HCT116 (cell line): Measurements from ENCODE around the gene SCO1. TPM values are rescaled to one million over a fixed set of nuclear protein-coding genes. Genes with fewer than 3 reads are reported as not detected.

ENCODE experiments used
- ATAC-seq: fragments of 200-7000 bp; cut with Tn5 transposase; 2 replicates; pipeline ENCODE4 v1.9.1; 2020; ENCODE audit warnings: mild to moderate bottlenecking, moderate library complexity
- BruUV-seq: library from RNA; stranded (reverse); fragments of 400-500 nt; replicated peaks from 2 replicates; lab custom pipeline; 2021; lab: Mats Ljungman, UMichigan
- CTCF ChIA-PET: fragments of 300-600 bp; sonication (Branson Sonifier 250); formaldehyde crosslinking; loops from one replicate; lab custom pipeline; 2021; ENCODE audit warnings: antibody characterized with exemption; lab: Charles Lee
- POLR2A ChIA-PET: fragments of 300-600, 350-600 bp; sonication (Branson Sonifier 250); formaldehyde crosslinking; loops from one replicate; lab custom pipeline; 2021; ENCODE audit warnings: antibody characterized with exemption; lab: Charles Lee
- RAD21 ChIA-PET, 2 experiments: fragments of 300-600 bp; sonication (Branson Sonifier 250); formaldehyde crosslinking; loops; one replicate each; lab custom pipeline; 2023; ENCODE audit warnings: low total read pairs in 2 of 2; ENCODE audit not compliant: uncharacterized antibody in 2 of 2, unreplicated experiment in 2 of 2, low non-redundant PET in 1 of 2; lab: Charles Lee
- DNase-seq: peaks from one replicate; pipeline ENCODE4 v3.0.0-alpha.2; 2010; ENCODE audit warnings: low read depth, low spot score
- H2AFZ ChIP-seq: fragments of 200-600 bp; shearing (Covaris generic), sonication (generic); 2 replicates; pipeline ENCODE4 v1.6.1; 2017; ENCODE audit warnings: low read depth, mixed run types, mixed read lengths, antibody characterized with exemption, low read length; ENCODE audit not compliant: poor library complexity, severe bottlenecking
- H3K27ac ChIP-seq: 2 replicates; pipeline ENCODE4 v1.5.1; 2012; ENCODE audit warnings: low read depth, low read length
- H3K27me3 ChIP-seq: fragments of 200-600 bp; sonication (generic); 2 replicates; pipeline ENCODE4 v1.6.1; 2016; ENCODE audit warnings: mixed run types, low read length, mixed read lengths; ENCODE audit not compliant: insufficient read depth
- H3K36me3 ChIP-seq, 2 experiments: fragments of 200-500 bp in 1 of 2; fragments of 200-600 bp in 1 of 2; sonication (Bioruptor generic) in 1 of 2; sonication (generic) in 1 of 2; 2 replicates each; pipeline versions ENCODE4 v1.5.1 to v1.6.1; 2014 to 2016; ENCODE audit warnings: low read length in 2 of 2, inconsistent platforms in 1 of 2, mixed read lengths in 1 of 2, mixed run types in 1 of 2; ENCODE audit not compliant: insufficient read depth in 2 of 2, control insufficient read depth in 1 of 2
- H3K4me1 ChIP-seq, 2 experiments: fragments of 200-600 bp in 1 of 2; sonication (generic) in 1 of 2; 2 replicates each; pipeline versions ENCODE4 v1.5.1 to v1.6.1; 2012 to 2017; ENCODE audit warnings: low read length in 2 of 2, inconsistent platforms in 1 of 2, mild to moderate bottlenecking in 1 of 2, mixed read lengths in 1 of 2, mixed run types in 1 of 2, moderate library complexity in 1 of 2; ENCODE audit not compliant: insufficient read depth in 2 of 2, control insufficient read depth in 1 of 2
- H3K4me2 ChIP-seq: fragments of 200-600 bp; sonication (generic); 2 replicates; pipeline ENCODE4 v1.6.1; 2017; ENCODE audit warnings: mixed run types, low read length, mixed read lengths
- H3K4me3 ChIP-seq, 2 experiments: fragments of 200-600 bp in 1 of 2; sonication (generic) in 1 of 2; replicated peaks in 1 of 2; 2 replicates each; pipeline ENCODE4 v1.5.1; 2011 to 2016; ENCODE audit warnings: low read length in 2 of 2, control low read depth in 1 of 2, low read depth in 1 of 2, mild to moderate bottlenecking in 1 of 2, mixed read lengths in 1 of 2, mixed run types in 1 of 2
- H3K79me2 ChIP-seq: fragments of 200-600 bp; sonication (generic); 2 replicates; pipeline ENCODE4 v1.6.1; 2017; ENCODE audit warnings: mild to moderate bottlenecking, mixed run types, low read length, moderate library complexity, mixed read lengths; ENCODE audit not compliant: insufficient read depth
- H3K9ac ChIP-seq: fragments of 200-600 bp; sonication (generic); 2 replicates; pipeline ENCODE4 v1.6.1; 2016; ENCODE audit warnings: low read length, mixed read lengths
- H3K9me2 ChIP-seq: fragments of 200-600 bp; sonication (generic), shearing (Covaris generic); 2 replicates; pipeline ENCODE4 v1.6.1; 2017; ENCODE audit warnings: mixed run types, mild to moderate bottlenecking, moderate library complexity; ENCODE audit not compliant: insufficient read depth
- H3K9me3 ChIP-seq, 2 experiments: fragments of 200-500 bp in 1 of 2; fragments of 200-600 bp in 1 of 2; sonication (Bioruptor generic) in 1 of 2; sonication (generic) in 1 of 2; 2 replicates each; pipeline ENCODE4 v1.6.1; 2014 to 2017; ENCODE audit warnings: low read length in 2 of 2, mixed read lengths in 2 of 2, inconsistent platforms in 1 of 2, low read depth in 1 of 2, mild to moderate bottlenecking in 1 of 2, mixed run types in 1 of 2, moderate library complexity in 1 of 2; ENCODE audit not compliant: control insufficient read depth in 1 of 2, insufficient read depth in 1 of 2
- H4K20me1 ChIP-seq: fragments of 200-600 bp; sonication (generic), shearing (Covaris generic); 2 replicates; pipeline ENCODE4 v1.6.1; 2017; ENCODE audit warnings: mixed run types, mild to moderate bottlenecking, moderate library complexity; ENCODE audit not compliant: insufficient read depth
- CBX3 ChIP-seq: IDR thresholded peaks from 2 replicates; pipeline ENCODE4 v1.6.1; 2012; ENCODE audit warnings: low read depth
- CEBPB ChIP-seq: IDR thresholded peaks from 2 replicates; pipeline ENCODE4 v1.6.1; 2012; ENCODE audit warnings: low read depth
- CTCF ChIP-seq, 3 experiments: fragments of 200-600 bp in 1 of 3; sonication (generic) in 1 of 3; IDR thresholded peaks in 2 of 3; conservative IDR thresholded peaks in 1 of 3; 2 replicates each; pipeline ENCODE4 v1.5.1; 2012 to 2017; ENCODE audit warnings: low read depth in 2 of 3, low read length in 2 of 3, antibody characterized with exemption in 1 of 3, borderline replicate concordance in 1 of 3, control low read depth in 1 of 3, mild to moderate bottlenecking in 1 of 3, mixed read lengths in 1 of 3, mixed run types in 1 of 3, moderate library complexity in 1 of 3; ENCODE audit not compliant: insufficient read depth in 1 of 3
- EGR1 ChIP-seq: IDR thresholded peaks from 2 replicates; pipeline ENCODE4 v1.6.1; 2012; ENCODE audit warnings: low read depth
- ELF1 ChIP-seq: IDR thresholded peaks from 2 replicates; pipeline ENCODE4 v1.6.1; 2012; ENCODE audit warnings: low read depth, borderline replicate concordance
- EZH2 ChIP-seq: fragments of 200-600 bp; sonication (generic); IDR thresholded peaks from 2 replicates; pipeline ENCODE4 v1.6.1; 2017; ENCODE audit warnings: antibody characterized with exemption, mixed run types
- EZH2phosphoT487 ChIP-seq: fragments of 200-600 bp; IDR thresholded peaks from 2 replicates; pipeline ENCODE4 v1.6.1; 2018; ENCODE audit warnings: antibody characterized with exemption, borderline replicate concordance
- FOSL1 ChIP-seq: IDR thresholded peaks from 2 replicates; pipeline ENCODE4 v1.6.1; 2012; ENCODE audit warnings: low read depth
- JUND ChIP-seq: IDR thresholded peaks from 2 replicates; pipeline ENCODE4 v1.6.1; 2012
- POLR2A ChIP-seq: IDR thresholded peaks from 2 replicates; pipeline ENCODE4 v1.7.0; 2011; ENCODE audit warnings: borderline replicate concordance; ENCODE audit not compliant: insufficient read depth, insufficient read length; ENCODE audit errors: extremely low read depth
- POLR2AphosphoS5 ChIP-seq: IDR thresholded peaks from 2 replicates; pipeline ENCODE4 v1.6.1; 2011; ENCODE audit warnings: mild to moderate bottlenecking, low read depth, low read length, moderate library complexity
- REST ChIP-seq: IDR thresholded peaks from 2 replicates; pipeline ENCODE4 v1.6.1; 2012; ENCODE audit warnings: low read depth
- SIN3A ChIP-seq: IDR thresholded peaks from 2 replicates; pipeline ENCODE4 v1.6.1; 2012; ENCODE audit warnings: low read depth
- SP1 ChIP-seq: IDR thresholded peaks from 2 replicates; pipeline ENCODE4 v1.6.1; 2012; ENCODE audit warnings: low read depth
- SRF ChIP-seq: IDR thresholded peaks from 2 replicates; pipeline ENCODE4 v1.6.1; 2012; ENCODE audit warnings: low read depth
- ZFX ChIP-seq: fragments of 450-650 bp; IDR thresholded peaks from 2 replicates; pipeline ENCODE4 v1.6.1; 2017
- ZNF274 ChIP-seq: fragments of 200-500 bp; sonication (Bioruptor generic); IDR thresholded peaks from 2 replicates; pipeline ENCODE4 v1.6.1; 2014; ENCODE audit warnings: mild to moderate bottlenecking, low read depth, low read length, inconsistent platforms
- intact Hi-C: fragments of 100-400 bp; cut with micrococcal nuclease; formaldehyde crosslinking; loops from 2 replicates; pipeline ENCODE4 v1.10.0; 2022
- total RNA-seq: library from RNA; stranded (reverse); gene quantifications from one replicate; pipeline ENCODE4 v1.2.1, GENCODE V29; 2021; ENCODE audit not compliant: unreplicated experiment
- TF ChIP-seq, protein P1 (sequence below): IDR thresholded peaks from 2 replicates; pipeline ENCODE4 v1.6.1; 2012
- TF ChIP-seq, protein P2 (sequence below): IDR thresholded peaks from 2 replicates; pipeline ENCODE4 v1.6.1; 2012
- TF ChIP-seq, protein P3 (sequence below): IDR thresholded peaks from 2 replicates; pipeline ENCODE4 v1.6.1; 2011; ENCODE audit warnings: mild to moderate bottlenecking, low read length, moderate library complexity; ENCODE audit not compliant: insufficient replicate concordance; ENCODE audit errors: extremely low read depth

Gene SCO1
- total RNA-seq, 1 experiment from 2014 or later = 35.8 TPM

GRCh38 chr17:10649602-10650001, 47.7 kb downstream of the SCO1 start:
- Histone ChIP-seq H3K36me3 (no peaks in the 10 kb centered on the region), H3K4me1 (no peaks in the 10 kb centered on the region), H3K4me3 (no peak overlapping the region), H4K20me1 (no peaks in the 10 kb centered on the region), H3K9me2 (no peaks in the 10 kb centered on the region), H3K9ac (no peak overlapping the region), H2AFZ (no peak overlapping the region), H3K4me2 (no peak overlapping the region), H3K79me2 (no peaks in the 10 kb centered on the region), H3K27me3 (no peaks in the 10 kb centered on the region), H3K27ac (no peak overlapping the region), H3K9me3 (no peaks in the 10 kb centered on the region)
- POLR2A ChIA-PET = no interaction called here
- ATAC-seq (no peak), DNase-seq (no peak)
- TF ChIP-seq CBX3 (no peak), EZH2phosphoT487 (no peak), POLR2AphosphoS5 (no peak), SP1 (no peak), CTCF (IDR thresholded peaks at IDR 0.05 in 2 of 3, conservative IDR thresholded peaks at IDR 0.05 in 1 of 3; ENCODE audit: borderline replicate concordance in 1 of 3, insufficient read depth in 1 of 3, low read depth in 2 of 3, low read length in 2 of 3) (no peak), ZFX (no peak), ELF1 (no peak), ZNF274 (no peak), SRF (no peak), FOSL1 (no peak), EZH2 (no peak), SIN3A (no peak), JUND (no peak), REST (no peak), EGR1 (no peak), CEBPB (no peak), POLR2A (no peak)
- TF ChIP-seq, protein P1, sequence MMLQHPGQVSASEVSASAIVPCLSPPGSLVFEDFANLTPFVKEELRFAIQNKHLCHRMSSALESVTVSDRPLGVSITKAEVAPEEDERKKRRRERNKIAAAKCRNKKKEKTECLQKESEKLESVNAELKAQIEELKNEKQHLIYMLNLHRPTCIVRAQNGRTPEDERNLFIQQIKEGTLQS = no peak
- TF ChIP-seq, protein P2, sequence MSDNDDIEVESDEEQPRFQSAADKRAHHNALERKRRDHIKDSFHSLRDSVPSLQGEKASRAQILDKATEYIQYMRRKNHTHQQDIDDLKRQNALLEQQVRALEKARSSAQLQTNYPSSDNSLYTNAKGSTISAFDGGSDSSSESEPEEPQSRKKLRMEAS = no peak
- TF ChIP-seq, protein P3, sequence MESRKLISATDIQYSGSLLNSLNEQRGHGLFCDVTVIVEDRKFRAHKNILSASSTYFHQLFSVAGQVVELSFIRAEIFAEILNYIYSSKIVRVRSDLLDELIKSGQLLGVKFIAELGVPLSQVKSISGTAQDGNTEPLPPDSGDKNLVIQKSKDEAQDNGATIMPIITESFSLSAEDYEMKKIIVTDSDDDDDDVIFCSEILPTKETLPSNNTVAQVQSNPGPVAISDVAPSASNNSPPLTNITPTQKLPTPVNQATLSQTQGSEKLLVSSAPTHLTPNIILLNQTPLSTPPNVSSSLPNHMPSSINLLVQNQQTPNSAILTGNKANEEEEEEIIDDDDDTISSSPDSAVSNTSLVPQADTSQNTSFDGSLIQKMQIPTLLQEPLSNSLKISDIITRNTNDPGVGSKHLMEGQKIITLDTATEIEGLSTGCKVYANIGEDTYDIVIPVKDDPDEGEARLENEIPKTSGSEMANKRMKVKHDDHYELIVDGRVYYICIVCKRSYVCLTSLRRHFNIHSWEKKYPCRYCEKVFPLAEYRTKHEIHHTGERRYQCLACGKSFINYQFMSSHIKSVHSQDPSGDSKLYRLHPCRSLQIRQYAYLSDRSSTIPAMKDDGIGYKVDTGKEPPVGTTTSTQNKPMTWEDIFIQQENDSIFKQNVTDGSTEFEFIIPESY = no peak
- no TSS peak for BruUV-seq
- intact Hi-C loops = no loop called here
- CTCF ChIA-PET = interaction anchor here (0.6 kb wide), 1 partner anchor 226 kb away, joined by 3 read pairs; no protein-coding TSS in a partner anchor
- RAD21 ChIA-PET = no interaction called here
